Myocyte (in vitro differentiated cells): ENCODE results near the gene SPATA31D4. TPM values are rescaled to one million over a fixed set of nuclear protein-coding genes. Genes with fewer than 3 reads are reported as not detected.
"Not testable (repeated sequence)": the region's sequence is repeated elsewhere in the genome, so short reads cannot be mapped to it uniquely, and the experiment has no call there.

Source experiments
- DNase-seq: peaks from one replicate; pipeline ENCODE4 v3.0.0-alpha.2; 2012; ENCODE audit warnings: low read depth
- polyA plus RNA-seq: library from polyadenylated mRNA; unstranded; fragments of >200 nt; gene quantifications from one replicate; pipeline ENCODE4 v1.2.1, GENCODE V29; 2012; ENCODE audit warnings: missing spikeins
- total RNA-seq: library from RNA; depleted of rRNA; stranded (reverse); fragments of >200 nt; gene quantifications from 2 replicates; pipeline ENCODE4 v1.2.3, GENCODE V29; 2014

SPATA31D4 gene
- not detected in 2 replicates for total RNA-seq
- polyA plus RNA-seq: not detected

DNA sequence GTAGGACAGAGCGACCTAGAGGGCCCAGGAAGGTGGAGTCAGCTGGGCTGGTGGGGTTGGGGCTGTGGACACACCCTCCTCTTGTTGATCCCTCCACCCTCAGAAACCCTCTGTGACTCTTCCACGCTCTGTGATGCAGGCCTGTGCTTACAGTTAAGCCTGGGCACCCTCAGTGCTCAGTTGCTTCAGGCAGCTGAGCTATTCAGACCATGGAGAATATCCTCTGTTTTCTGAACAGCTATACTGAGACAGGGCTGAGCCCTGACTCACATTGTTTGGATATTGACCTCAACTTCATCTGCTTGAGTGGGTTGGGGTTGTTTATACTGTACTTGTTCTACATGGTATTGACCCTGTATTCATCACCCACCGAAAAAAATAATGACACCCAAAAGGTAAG, at the start of gene SPATA31D4:
Gene SPATA31D4 (plus strand): TSS at position 124 of the 400 bp plus-strand sequence. CDS start 86 bp downstream, at position 210.
- not testable (repeated sequence) for DNase-seq

DNA sequence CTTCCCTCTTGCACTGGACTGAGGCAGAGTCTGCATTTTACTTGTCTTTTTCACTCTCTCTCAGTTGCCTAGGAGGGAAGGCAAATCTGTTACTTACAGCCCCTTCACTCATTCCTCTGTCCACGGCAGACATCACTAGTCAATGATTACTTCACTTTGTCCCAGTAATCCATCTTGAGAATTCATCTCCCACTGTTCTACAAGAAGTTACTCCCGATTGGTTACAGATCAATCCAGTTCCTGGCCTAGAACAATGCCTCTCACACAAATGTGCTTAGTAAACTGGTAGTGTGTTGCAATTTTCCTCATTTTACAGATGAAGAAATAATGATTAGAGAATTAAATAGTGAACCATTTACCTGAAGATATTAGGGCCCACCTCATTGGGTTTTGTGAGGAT, 49.7 kb upstream of the SPATA31D4 start:
- no peak for DNase-seq

DNA sequence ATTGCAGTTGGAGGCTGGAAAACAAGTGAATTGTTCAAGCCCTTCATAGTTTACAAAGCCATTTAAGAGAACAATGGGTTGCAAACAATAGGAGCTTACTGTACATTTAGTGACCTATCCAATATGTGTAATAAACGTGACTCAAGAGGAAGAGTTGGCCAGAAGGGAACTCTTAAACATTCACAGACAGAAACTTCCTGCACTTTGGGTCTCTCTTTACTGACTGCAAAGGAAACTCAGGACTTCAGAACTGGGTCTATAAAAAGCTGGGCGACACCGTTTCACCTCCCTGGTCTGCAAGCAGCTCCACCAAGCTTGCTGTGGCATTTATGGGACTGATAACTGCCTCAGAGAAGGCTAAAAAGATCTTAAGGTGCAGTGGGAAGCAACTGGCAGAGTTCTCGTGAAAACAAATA, 48.7 kb upstream of the SPATA31D4 start:
- DNase-seq: no peak

DNA sequence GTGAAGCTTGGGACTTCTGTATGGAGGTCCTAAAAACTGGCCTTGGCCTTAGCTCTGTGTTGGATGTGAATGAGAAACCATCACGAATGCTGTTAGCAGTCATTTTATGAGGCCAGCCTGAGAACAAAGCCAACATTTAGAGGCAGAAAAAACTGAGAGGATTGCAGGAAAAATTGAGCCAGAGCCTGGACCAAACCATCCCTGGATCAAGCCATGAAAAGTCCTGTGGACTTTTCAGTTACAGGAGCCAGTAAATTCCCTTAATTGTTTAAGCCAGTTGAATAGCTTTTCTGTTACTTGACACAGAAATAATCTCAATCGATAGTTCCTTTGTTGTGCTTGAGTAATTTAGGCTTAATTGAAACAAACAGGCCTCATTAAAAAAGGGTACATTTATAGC, 42.6 kb upstream of the SPATA31D4 start:
- DNase-seq: no peak

DNA sequence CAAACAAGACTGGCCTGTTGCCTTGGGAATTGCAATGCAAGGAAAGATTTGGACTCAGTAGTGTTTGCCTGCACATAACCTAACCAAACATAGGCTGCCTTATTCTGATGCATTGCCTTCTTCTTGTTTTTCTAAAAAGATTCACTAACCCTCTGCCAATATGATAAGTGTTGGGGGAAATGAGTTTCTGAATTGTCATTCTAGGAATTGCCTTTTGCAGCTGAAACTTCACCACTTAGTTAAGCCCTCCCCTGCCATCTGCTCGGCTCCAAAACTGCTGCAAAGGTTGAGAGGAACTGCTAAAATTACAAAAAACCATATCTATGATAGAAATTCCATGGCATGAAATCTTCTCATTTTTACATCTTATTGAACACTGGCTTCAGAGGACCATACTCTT, 41.6 kb upstream of the SPATA31D4 start:
- DNase-seq: no peak

DNA sequence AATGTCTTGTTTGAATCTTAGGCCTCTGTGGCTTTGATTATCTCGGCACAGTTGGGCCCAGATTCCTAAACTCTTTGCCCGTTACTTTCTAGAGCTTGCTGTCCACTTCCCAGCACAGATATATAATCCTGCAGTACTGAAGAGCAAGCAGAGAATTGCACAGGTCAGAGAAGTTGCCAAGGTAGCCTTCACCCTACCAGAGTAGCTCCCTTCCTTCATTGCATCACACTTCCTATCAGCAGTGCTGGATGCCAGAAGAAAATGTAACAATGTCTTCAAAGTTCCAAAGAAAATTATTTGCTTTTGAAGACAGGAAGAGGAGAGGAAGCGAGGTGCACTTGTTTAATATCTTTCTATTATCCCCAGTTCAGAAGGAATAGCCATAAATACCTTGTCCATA, 38.1 kb upstream of the SPATA31D4 start:
- DNase-seq: no peak

DNA sequence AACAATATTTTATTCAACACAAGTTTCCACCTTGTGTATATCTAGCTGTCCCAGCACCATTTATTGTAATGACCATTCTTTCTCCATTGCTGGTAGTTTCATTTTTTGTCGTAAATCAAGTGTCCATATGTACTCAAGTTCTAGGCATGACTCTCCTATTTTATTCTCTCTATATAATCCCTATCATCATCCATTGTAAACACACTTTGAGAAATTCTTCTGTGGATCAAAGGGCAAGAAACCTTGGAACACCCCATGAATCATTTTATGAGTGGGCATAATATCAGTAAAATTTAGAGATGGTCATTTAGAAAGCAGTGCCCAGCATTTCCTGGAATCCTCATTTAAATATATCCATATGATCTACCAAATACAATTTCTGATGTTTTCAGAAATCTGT, 35.8 kb upstream of the SPATA31D4 start:
- no peak for DNase-seq

DNA sequence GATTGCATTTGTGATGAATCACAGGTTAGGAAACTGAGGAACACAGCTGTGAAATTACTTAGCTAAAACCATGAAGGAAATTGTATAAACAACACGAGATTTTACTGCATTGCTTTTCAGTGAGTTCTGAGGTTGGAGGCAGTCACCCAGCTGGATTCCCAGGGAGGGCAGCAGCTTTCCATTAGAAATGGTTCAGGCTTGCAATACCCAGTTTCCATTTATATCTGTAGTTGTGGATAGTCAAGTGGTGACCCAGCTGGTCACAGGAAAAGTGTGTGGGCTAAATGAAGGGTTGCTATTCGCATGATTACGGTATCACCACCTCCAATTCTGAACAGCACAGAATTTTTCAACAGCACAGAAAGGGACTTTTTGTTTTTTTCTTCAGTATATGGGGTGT, 34.3 kb upstream of the SPATA31D4 start:
- peak; percentile 67 for DNase-seq

DNA sequence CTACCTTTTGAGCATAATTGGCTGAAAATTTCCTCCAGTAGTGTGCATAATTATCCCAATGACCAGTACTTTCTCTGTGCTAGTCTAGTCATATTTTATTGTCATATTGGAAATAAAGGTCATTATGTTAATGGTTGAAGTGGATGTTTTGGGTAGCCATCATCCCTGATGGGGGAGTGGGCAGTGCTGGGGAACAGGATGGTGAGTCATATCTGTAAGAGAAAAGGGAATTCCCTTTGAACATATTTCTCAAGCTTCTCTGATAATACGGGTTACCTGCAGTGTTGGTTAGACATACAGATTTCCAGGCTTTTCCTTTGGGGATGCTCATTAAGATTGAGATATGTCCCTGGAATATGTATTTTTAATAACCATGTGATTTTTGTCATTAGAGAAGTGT, 33.3 kb upstream of the SPATA31D4 start:
- no peak for DNase-seq

DNA sequence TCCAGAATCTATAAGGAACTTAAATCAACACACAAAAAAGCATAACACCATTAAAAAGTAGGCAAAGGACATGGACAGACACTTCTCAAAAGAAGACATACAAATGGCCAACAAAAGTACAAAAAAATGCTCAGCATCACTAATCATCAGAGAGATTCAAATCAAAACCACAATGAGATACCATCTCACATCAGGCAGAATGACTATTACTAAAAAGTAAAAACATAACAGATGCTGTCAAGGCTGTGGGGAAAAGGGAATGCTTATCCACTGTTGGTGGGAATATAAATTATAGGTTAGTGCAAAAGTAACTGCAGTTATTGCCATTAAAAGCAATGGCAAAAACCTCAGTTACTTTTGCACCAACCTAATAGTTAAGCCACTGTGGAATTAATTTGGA, 32.2 kb upstream of the SPATA31D4 start:
- DNase-seq: no peak

DNA sequence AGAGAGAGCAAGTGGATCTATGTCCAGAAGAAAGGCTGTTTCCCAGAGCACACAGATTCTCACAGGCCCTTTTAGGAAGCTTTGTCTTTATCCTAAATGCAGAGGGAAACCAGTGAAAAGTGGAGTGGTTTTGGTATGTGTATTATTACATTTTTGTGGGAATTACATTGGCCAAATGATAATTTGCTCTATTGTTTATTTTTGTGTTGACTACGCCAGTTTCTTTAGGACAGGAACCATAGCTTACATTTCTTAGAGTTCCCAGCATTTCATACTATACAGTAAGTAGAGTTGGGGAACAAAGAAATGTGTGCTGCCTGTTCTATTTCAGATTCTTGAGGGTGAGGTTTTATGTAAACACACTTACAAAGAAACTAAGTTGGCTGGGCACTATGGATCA, 29.4 kb upstream of the SPATA31D4 start:
- DNase-seq: no peak

DNA sequence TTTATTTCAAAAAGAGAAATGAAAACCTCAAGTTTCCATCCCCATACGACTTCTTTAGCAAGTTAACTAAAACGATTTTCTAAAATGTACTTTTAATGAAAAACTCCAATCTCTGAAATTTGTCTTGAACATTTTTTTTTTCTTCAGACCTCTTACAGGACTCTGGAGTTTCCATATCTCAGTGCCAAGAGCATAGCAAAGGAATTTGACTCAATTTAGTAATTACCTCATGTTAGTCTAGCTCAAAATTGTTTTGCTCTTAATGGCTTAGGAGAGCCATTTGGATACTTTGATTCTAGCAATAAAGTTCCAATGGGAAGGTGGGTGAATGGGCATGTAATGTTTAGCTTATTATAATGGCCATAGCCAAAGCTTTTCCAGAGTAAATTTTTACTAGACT, 26.0 kb upstream of the SPATA31D4 start:
- DNase-seq: no peak

DNA sequence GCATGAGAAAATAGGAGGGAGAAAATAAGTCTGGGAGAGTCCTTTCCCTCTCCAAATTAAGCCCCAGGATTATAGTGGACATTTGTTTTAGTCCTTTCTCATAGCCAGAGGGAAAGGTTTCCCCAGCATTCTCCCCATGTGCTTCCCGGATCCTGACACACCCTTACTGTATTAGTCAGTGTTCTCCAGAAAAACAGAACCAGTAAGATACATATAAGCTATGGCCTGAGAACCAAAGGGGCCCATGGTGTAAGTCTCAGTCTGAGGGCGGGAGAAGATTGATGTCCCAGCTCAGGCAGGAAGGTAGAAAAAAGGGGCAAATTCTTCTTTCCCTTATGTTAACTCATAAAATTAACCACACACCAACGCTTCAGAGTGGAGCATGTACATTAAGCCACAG, 25.6 kb upstream of the SPATA31D4 start:
- no peak for DNase-seq

DNA sequence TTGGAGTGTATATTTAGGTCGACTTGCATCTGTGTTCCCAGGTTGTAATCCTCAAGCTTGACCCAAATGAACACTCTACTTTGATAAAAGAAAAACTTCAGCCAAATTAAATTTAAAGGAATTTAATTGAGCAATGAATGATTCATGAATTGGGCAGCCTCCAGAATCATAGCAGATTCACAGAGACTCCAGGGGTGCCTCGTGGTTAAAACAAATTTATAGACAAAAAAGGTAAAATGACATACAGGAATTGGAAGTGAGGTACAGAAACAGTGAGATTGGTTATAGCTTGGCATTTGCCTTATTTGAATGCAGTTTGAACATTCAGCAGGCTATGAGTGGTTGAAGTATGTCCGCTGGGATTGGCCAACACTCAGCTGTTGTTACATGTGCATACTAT, 21.6 kb upstream of the SPATA31D4 start:
- DNase-seq: no peak

DNA sequence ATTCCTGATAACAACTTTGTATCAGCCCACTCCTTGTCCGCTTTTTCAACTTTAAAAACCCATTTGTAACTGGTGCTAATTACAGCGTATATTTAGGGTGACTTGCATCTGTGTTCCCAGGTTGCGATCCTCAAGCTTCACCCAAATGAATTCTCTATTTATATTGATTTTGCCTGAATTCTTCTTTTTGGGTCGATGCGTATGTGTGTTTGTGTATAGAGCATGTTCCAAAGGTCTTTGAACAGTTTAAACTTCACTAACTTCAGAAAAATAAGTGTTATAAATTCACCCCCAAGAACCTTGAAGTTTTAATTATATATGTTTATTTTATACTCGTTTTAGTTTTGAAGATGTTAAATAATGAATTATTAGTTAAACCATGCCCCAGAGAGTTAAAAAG, 16.1 kb upstream of the SPATA31D4 start:
- no peak for DNase-seq

DNA sequence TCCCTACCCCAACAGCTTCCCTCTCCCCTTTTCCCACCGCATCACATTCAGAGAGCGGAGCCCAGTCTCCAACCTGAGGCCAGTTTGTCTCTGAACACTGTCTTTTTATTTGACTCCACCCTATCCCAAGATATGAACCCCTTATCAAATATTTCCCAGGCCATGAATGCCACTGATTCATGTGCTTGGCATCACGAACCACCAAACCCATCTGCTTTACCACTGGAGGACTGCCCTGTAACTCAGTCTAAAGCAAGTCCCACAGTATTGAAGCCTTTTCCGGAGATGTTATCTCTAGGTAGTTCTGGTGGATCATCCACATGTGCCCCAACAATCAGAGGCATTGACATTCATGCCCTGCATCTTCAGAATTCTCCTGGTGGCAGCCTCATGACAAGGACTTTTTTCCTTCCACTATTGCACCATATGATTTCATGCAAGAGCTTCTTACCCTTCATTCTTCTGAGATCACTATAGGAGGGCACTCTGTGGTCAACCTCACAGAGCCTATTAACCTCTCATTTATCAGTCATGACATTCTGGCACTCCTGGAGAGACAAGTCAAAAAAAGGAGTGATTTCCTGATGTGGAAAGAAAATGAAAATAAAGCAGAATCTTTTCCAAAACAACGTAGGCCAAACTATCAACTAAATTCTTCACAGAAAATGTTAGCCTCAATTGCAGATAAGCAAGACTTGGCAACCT, 12.3 kb upstream of the SPATA31D4 start:
- peak; percentile 19 for DNase-seq

DNA sequence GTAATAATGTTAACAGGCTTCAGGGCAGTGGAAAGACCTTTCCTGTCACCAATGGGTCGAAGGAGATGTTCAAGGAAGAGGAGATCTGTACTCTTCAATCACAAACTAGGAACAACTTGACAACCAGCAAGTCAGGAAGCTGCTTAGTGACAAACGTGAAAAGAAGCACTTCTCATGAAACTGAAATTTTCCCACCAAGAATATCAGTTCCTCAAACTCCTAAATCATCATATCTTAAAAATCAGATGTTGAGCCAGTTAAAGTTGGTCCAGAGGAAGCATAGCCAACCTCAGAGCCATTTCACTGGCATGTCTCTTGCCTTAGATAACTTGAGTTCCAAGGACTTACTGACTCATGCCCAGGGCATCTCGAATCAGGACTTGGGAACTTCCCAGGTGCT, 9.7 kb upstream of the SPATA31D4 start:
- not testable (repeated sequence) for DNase-seq

DNA sequence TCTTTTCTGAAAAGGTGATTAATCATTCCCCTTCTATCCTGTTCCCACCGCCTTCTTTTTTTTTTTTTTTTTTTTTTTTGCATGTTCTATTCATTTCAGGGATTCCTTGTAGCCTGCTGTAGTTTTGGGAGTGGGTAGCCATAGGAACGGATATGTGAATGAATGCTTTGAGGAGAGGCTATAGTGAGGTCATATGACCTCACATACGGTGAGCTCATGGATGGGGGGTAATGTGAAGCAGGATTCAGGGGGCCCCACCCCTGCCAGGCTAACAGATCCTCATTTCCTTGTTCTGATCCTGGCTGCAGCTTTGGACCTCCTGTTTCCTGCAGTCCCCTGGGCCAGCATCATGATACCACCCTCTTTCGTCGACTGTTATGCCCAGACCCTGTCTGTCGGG, 1.9 kb downstream of the SPATA31D4 start:
- DNase-seq: not testable (repeated sequence)

DNA sequence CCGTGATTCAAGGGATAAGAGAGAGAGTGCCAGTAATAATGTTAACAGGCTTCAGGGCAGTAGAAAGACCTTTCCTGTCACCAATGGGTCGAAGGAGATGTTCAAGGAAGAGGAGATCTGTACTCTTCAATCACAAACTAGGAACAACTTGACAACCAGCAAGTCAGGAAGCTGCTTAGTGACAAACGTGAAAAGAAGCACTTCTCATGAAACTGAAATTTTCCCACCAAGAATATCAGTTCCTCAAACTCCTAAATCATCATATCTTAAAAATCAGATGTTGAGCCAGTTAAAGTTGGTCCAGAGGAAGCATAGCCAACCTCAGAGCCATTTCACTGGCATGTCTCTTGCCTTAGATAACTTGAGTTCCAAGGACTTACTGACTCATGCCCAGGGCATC, 5.3 kb downstream of the SPATA31D4 start:
- DNase-seq: not testable (repeated sequence)

DNA sequence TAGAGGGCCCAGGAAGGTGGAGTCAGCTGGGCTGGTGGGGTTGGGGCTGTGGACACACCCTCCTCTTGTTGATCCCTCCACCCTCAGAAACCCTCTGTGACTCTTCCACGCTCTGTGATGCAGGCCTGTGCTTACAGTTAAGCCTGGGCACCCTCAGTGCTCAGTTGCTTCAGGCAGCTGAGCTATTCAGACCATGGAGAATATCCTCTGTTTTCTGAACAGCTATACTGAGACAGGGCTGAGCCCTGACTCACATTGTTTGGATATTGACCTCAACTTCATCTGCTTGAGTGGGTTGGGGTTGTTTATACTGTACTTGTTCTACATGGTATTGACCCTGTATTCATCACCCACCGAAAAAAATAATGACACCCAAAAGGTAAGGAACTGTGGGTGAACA, 15.2 kb downstream of the SPATA31D4 start, which contains the start of gene SPATA31D3:
Gene SPATA31D3 (plus strand): TSS at position 108 of the 400 bp plus-strand sequence. CDS start 86 bp downstream, at position 194.
- DNase-seq: not testable (repeated sequence)

DNA sequence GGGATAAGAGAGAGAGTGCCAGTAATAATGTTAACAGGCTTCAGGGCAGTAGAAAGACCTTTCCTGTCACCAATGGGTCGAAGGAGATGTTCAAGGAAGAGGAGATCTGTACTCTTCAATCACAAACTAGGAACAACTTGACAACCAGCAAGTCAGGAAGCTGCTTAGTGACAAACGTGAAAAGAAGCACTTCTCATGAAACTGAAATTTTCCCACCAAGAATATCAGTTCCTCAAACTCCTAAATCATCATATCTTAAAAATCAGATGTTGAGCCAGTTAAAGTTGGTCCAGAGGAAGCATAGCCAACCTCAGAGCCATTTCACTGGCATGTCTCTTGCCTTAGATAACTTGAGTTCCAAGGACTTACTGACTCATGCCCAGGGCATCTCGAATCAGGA, 20.4 kb downstream of the SPATA31D4 start:
- not testable (repeated sequence) for DNase-seq

DNA sequence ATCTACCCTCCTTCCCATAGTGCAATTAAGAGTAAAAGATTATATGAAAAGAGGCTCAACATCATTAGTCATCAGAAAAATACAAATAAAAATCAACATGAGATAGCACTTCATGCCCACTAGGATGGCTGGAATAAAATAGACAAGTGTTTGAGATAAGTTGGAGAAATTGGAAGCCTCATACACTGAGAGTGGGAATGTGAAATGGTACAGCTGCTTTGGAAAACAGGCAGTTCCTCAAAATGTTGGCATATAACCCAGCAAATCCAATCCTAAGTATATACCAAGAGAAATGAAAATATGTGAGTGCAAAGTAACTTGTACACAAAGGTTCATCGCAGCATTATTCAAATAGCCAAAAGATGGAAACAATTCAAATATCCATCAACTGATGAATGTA, 24.9 kb downstream of the SPATA31D4 start:
- no peak for DNase-seq

DNA sequence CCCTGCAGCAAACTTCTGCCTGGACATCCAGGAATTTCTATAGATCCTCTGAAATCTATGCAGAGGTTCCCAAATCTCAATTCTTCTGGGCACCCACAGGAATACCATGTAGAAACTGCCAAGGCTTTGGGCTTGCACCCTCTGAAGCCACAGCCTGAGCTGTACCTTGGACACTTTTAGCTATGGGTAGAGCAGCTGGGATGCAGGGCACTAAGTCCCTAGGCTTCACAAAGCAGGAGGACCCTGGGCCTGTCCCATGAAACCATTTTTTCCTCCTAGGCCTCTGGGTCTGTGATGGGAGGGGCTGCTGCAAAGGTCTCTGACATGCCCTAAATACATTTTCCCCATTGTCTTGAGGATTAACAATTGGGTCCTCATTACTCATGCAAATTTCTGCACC, 27.4 kb downstream of the SPATA31D4 start:
- no peak for DNase-seq
